NCI-H2196 treated with DMSO at 0.1 percent for 48 hours (cell line): ENCODE results near the gene POR.

ENCODE experiments used
- DNase-seq: peaks from one replicate; lab custom pipeline; 2025; ENCODE audit not compliant: unreplicated experiment; lab: John Stamatoyannopoulos, UW

The POR gene

DNA sequence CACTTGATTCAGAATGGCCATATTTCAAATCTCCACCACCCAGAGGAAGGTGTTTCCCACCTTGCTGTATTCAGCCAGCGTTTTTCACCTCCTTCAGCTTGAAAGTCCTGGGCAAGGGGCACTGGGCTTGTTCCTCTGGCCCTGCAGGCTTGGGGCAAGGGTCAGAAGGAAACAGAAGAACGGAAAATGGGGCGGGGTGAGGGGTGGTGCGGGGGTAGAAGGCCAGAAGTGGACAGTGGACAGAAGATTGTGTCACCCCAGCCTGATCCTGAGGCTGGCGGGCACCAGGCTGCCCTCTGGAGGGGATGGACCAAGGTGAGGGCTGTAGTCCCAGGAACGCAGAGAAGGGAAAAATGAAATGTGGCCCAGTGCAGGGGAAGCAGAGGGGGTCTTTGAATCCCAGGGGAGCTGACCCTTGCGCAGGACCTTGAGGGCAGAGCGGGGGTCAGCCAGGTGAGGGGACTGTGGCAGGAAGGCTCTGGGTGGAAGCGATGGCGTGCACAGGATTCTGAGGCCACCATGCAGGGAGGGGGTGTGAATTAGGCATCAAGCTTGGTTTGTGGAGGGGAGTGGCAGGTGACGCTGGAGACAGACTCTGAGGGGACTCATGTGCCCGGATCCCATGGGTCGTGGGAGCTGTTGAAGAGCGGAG lies 56.5 kb downstream of the POR start:
- DNase-seq = no peak

DNA sequence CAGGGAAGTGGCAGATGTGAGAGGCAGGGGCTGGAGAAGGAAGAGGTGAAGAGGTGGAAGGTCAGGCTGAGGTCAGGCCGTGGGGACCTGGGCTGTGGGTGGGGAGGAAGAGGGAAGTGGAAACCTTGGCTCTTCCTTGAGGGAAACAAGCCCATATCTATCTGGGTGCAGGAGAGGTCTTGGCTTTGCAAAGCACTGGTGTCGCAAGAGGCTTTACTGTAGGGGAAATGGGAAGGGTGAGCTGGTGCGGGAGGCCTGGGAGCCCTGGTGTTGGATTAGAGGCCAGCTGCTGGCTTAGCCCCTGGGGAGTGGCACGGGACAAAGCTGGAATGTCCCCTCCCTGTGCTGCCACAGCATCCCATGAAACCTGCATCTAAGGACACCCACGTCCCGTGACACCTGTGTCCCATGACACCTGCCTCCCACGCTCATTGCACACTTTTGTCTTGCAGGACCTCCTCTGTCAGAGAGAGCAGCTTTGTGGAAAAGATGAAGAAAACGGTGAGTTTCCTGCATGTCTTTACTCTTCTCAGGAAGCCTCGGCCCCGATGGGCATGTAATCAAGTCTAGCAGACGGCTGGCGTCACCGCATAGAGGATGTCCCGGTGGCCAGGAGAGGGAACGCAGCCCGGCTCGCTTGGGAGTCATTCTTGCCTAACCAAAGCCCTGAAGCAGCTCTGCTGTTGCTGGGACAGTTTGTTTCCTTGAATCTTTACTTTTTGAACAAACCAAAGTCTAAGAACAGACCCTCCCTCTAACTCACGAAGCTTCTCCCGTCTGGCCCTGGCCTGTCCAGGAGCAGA lies 57.2 kb downstream of the POR start:
- no peak for DNase-seq

DNA sequence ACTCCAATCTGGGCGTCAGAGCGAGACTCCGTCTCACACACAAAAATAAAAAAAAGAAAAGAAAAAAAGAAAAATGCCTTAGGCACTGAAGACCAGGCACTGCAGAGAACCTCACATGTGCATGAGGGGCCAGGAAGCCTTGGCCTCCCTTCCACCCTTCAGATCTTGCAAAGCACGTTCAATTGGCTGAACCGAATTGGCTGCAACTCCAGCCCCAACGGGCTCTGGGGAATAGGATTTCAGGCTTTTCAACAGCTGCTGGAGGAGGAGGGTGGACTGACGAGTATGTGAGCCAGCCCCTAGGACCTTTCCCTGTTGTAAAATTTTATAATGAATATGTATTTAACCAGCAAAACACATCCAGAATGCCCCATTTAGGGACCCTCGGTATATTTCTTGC lies 62.8 kb downstream of the POR start:
- no peak for DNase-seq

DNA sequence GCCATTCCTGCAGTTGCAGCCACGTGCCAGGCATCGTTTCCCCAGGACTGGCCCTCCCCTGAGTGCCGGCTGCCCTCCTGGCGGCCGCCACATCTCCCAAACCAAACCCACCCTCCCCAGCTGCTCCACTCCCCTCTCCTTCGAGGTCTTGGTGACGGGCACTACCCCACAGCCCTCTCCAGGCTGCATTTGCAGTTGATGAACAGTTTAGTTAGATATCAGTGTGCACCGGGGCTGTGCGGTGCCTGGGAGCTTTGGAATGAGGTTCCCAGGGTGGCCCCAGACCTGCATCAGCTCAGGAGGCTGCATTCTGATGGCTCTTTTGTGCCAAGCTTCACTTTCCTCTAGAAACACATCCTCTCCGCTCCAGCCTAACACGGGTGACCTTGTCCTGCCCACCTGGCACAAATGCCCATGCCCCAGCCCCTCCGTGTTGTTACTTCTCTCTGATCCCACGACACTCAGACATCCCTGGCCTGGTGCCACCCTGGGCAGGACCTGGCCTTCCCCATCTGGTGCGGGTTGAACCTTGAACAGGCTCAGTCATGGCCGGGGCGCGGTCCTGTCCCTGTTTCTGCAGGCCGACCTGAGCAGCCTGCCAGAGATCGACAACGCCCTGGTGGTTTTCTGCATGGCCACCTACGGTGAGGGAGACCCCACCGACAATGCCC lies 64.9 kb downstream of the POR start:
- DNase-seq = no peak

DNA sequence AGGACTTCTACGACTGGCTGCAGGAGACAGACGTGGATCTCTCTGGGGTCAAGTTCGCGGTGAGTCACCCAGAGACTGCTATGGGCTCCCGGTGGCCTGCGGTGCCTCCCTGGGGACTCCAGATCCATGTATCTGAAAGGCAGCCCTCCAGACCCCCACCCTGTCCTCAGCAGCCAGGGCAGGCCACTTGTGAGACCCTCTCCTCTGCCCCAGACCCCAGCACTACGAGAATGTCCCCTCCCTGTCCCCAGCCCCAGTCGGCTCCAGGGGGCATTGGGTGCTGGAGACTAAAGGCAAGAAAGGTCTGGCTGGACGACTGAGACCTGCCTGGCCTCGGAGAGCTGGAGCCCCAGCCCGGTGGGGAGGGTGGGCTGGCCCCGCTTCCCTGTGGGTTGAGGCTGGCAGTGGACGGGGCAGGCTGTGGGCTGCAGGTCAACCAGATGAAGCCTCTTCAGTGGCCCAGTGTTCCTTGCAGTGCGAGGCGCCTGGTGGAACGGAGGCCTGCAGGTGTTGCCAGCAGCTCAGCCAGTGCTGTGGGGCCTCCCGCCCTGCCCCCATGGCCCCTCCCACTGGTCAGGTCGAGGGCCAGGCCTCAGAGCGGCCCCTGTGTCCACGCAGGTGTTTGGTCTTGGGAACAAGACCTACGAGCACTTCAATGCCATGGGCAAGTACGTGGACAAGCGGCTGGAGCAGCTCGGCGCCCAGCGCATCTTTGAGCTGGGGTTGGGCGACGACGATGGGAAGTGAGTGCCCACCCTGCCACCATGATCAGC lies 65.7 kb downstream of the POR start:
- no peak for DNase-seq

DNA sequence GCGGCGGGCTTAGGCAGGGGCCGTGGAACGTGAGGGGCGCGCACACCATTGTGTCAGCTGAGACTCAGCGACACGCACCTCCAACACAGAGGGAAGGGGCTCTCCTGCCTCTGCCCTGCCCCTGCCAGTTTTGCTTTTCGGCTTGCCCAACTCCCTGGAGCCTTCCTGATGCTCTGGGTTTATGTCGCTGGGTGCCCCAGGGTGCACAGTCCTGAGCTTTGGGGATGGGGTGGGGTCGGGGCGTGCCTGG lies 66.2 kb downstream of the POR start:
- DNase-seq = no peak

DNA sequence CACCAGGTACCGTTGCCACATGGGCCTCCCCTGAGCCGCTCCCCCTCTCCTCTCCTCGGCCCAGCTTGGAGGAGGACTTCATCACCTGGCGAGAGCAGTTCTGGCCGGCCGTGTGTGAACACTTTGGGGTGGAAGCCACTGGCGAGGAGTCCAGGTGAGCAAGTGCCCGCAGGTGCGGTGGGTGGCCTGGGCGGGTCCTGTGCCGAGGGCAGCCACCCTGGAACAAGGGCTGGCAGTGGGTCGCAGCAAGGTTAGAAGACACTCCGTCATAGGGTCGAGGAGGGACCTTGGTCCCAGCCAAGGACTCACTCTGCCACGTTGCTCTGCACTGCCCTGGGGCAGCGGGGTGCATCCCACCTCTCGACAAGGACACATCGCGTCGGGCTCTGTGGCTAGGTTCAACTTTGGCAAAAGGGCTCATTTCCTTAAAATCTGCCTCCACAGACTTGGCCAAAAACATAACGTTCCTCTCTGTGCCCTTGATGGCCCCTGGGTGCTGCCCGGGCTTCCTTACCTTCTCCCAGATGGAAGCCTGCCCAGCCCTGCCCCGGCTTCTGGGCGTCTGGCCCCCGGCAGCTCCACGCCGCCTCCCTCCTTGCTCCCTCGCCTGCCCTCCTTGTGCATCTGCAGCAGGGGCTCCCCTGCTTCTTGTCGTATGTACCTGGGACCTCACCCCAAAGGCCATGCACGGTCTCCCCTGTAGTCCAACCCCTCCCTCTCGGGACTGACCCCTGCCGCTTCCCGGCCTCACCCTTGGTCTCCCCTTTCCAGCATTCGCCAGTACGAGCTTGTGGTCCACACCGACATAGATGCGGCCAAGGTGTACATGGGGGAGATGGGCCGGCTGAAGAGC lies 66.7 kb downstream of the POR start:
- no peak for DNase-seq

DNA sequence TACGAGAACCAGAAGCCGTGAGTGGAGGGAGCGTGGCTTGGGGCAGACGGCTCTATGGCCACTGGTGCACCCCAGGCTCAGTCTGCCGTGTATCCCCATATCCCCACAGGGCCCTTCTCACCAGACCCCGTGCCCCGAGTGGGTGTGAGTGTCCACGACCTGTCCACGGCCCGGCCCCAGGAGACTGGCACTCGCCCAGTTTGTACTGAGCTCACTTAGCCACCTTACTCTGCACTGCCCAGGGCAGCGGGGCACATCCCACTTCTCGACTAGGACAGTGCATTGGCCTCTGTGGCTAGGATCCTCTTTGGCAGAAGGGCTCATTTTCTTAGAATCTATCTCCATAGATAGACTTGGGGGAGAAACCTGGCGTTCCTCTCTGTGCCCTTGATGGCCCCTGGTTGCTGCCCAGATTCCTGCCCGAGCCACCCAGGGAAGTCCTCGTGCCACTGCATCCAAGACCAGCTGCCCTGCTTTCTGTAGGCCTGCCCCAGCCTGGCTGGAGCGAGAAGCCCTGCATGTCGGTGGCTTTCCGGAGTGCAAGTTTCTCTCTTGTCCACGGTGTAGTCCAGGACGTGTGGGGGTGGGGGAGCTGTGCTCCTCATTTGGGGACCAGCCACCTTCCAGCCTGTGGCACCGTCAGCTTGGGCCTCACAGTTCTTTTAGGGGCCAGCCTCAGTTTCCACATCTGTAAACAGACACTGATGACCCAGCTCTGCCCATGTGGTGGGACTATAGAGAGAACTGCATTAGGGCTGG lies 67.5 kb downstream of the POR start:
- no peak for DNase-seq

DNA sequence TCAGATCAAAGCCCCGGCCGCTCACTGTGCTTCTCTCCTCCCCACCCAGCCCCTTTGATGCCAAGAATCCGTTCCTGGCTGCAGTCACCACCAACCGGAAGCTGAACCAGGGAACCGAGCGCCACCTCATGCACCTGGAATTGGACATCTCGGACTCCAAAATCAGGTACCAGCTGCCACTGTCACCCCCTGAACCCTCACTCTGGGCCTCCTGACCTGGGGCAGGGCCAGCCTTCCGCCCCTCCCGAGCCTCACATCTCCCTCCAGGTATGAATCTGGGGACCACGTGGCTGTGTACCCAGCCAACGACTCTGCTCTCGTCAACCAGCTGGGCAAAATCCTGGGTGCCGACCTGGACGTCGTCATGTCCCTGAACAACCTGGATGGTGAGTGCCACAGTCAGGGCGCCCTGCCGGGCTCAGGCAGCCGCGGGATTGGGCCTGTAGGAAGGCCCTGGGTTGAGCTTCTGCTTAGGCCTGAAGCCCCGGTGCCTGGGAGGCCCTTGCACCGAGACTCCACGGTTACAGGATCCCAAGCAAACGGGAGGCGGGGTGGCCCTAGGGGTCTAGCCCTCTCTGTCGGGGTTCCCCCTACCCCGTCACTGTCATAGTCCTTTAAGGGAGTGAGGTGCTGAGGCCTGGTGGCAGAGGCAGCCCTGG lies 68.6 kb downstream of the POR start:
- no peak for DNase-seq

DNA sequence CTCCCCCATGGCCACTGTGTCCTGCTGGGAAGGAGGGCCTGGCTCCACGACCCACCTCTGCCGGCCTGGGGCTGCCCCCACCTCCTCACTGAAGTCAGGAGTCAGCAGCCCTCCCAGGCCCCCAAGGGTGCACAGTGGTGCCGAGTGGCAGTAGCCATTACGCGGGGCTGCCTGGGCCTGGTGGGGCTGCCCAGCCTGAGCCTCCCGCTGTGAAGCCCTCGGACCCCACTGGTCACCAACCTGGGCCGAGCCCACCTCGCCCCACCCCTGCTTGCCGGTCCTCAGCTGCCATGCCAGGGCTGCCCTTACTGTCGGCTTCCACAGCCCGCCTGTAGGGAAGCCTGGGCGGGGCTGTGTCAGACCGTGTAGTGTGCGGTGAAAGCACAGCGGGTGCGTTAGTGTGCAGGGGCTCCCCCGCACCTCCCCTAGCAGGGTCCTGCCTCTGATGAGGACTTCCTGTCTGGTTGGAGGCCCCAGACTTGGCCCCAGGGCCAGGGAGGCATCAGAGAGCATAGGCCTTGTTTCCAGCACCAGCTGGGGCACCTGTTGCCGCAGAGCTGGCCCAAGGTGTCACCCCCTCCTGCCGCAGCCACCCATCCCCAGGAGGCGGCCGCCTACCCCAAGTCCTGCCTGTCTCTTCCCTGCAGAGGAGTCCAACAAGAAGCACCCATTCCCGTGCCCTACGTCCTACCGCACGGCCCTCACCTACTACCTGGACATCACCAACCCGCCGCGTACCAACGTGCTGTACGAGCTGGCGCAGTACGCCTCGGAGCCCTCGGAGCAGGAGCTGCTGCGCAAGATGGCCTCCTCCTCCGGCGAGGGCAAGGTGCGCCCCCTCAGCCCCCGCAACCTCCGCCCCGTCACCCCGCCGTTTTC lies 69.4 kb downstream of the POR start:
- no peak for DNase-seq

DNA sequence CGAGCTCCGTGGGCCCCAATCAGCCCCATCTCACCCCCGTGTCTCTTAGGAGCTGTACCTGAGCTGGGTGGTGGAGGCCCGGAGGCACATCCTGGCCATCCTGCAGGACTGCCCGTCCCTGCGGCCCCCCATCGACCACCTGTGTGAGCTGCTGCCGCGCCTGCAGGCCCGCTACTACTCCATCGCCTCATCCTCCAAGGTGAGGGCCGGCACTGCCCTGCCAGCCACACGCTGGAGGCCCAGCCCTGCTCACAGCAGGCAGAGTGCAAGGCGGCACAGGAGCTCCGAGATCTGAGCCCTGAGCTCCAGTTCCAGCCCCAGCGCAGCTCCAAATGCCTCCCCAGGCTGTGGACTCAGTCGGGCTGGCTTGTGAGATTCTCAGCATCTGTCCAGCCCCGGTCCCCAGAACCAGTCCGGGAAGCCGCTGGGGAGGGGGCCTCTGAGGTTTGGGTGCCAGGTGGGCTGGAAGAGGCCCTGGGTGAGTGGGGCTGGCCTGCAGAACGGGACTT lies 70.1 kb downstream of the POR start:
- DNase-seq = no peak

DNA sequence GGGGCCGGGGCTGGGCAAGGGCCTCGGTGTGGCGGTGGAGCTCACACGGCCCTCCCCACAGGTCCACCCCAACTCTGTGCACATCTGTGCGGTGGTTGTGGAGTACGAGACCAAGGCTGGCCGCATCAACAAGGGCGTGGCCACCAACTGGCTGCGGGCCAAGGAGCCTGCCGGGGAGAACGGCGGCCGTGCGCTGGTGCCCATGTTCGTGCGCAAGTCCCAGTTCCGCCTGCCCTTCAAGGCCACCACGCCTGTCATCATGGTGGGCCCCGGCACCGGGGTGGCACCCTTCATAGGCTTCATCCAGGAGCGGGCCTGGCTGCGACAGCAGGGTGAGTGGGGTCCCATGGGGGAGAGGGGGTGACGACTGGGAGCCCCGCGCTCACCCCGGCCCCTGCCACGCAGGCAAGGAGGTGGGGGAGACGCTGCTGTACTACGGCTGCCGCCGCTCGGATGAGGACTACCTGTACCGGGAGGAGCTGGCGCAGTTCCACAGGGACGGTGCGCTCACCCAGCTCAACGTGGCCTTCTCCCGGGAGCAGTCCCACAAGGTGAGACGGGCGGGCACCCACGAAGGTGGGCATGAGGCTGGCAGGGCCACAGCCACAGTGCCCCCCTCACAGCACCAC lies 70.7 kb downstream of the POR start:
- no peak for DNase-seq

DNA sequence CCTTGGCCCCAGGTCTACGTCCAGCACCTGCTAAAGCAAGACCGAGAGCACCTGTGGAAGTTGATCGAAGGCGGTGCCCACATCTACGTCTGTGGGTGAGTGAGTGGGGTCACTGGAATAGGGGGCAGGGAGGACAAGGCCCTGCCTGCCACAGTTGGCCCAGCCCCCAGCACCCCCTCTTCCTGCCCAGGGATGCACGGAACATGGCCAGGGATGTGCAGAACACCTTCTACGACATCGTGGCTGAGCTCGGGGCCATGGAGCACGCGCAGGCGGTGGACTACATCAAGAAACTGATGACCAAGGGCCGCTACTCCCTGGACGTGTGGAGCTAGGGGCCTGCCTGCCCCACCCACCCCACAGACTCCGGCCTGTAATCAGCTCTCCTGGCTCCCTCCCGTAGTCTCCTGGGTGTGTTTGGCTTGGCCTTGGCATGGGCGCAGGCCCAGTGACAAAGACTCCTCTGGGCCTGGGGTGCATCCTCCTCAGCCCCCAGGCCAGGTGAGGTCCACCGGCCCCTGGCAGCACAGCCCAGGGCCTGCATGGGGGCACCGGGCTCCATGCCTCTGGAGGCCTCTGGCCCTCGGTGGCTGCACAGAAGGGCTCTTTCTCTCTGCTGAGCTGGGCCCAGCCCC lies 71.3 kb downstream of the POR start:
- DNase-seq = no peak

DNA sequence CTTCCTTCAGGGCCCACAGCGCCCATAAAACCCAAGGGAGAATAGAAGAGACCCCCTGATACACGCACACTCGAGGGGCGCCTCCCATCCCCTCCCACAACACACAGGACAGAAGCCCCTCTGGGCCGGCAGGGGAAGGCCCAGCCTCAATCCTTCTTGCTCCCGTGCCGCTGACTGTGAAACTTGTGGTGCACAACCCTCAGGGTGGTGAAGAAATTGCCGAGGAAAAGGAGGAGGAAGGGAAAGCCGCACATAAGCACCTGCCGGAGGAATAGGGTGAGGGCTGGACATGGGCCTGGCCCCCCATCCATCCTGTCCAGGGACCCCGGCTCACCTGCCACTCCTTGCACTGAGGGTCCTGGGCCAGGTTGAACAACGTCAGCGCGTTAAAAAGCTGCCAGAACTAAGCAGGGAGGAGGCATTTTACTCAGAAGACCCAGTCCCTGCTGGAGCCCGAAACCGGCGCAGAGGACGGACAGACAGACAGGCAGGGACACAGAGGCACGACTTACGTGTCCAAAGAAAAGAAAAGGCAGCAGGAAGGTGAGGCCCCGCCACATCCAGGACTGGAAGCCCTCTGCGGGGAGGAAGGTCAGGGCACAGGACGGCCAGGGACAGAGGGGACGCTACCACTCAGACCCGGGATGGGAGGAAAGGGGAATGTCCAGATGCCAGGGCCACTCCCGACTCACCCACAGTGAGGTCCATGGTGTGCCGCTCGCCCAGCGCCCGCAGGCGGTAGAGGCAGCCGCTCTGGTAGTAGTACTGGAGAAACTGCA lies 72.3 kb downstream of the POR start:
- DNase-seq = no peak

DNA sequence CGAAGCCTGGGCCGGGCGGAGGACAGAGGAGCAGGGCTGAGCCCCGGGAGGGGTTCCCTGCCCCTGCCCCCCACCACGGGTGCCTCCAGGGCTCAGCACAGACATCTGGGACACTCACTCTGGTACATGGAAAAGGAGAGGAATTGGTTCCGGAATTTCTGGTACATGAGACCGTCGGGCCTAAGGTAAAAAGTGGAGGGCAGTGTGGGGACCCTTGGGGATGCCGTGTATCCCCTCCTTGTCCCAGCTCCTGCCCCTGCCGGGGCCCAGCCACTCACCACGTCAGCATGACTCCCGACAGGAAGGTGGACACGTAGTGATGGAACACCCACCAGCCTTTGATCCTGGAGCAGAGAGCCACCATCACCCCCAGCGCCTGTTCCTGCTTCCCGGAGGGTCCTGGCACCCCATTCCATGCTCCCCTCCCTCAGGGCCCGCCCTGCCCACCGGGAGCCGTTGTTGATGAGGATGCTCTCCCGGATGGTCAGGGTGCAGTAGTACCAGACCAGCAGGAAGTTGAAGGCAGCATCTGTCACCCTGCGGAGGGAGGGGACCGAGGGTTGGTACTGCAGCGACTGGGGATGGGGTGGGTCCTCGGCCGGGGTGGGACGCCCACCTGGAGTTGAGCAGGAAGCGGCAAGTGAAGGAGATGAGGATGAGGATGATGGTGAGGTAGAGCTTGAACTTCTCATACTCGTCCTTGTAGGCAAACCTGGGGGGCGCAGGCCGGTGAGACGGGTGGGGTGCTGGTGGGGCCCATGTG lies 73.0 kb downstream of the POR start:
- DNase-seq = no peak
